HL-60 (cell line): ENCODE data around the gene PLCH2.

Experiments used
- CTCF ChIP-seq: IDR thresholded peaks from one replicate; pipeline ENCODE4 v1.5.1; 2011; ENCODE audit warnings: low read length, control low read depth, inconsistent platforms; ENCODE audit not compliant: insufficient read depth
- POLR2AphosphoS5 ChIP-seq: IDR thresholded peaks from 2 replicates; pipeline ENCODE4 v1.6.1; 2012; ENCODE audit warnings: low read depth
- SPI1 ChIP-seq: IDR thresholded peaks from 2 replicates; pipeline ENCODE4 v1.6.1; 2012; ENCODE audit warnings: low read depth, mild to moderate bottlenecking, borderline replicate concordance
- TF ChIP-seq, protein P1 (sequence below): IDR thresholded peaks from 2 replicates; pipeline ENCODE4 v1.6.1; 2012; ENCODE audit warnings: low read depth; ENCODE audit not compliant: insufficient replicate concordance

DNA sequence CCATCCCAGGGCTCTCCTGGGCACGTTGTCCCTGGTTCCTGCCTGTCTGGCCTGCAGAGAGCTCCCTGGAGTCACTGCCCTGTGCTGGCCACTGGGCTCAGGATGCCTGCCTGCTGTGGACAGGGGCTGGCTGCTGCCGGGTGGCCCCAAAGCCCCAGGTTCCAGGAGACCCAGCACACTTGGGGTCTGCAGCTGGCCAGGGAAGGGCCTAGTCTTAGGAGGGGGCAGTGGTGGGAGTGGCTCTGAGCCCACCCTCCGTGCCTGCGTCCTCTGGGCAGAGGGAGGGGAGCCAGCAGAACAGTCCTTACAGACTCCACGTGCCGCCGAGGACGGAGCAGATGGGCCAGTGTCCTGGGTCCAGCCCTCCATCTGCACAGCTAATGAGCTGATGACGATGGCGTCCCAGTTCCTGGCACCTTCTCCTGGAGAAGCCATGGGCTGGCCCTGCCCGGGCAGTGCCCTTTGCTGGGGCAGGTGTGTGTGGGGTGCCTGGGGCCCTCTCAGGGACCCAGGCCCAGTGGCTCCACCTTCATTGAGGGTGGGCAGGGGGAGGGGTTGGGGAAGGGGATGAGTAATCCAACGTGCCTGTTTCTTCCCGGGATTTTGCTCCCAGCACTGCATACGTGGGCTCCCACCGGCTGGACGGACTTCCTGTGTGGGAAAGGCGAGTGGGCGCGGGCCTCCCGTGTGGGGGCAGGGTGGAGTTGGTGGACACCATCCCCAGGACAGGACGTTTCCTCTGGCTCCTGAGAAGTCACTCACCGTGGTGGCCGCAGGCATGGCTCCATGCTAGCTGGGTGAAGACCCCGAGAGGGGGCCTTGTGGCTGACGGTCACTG, 6.8 kb upstream of the PLCH2 start:
- no peak for TF ChIP-seq CTCF
- TF ChIP-seq, protein P1, sequence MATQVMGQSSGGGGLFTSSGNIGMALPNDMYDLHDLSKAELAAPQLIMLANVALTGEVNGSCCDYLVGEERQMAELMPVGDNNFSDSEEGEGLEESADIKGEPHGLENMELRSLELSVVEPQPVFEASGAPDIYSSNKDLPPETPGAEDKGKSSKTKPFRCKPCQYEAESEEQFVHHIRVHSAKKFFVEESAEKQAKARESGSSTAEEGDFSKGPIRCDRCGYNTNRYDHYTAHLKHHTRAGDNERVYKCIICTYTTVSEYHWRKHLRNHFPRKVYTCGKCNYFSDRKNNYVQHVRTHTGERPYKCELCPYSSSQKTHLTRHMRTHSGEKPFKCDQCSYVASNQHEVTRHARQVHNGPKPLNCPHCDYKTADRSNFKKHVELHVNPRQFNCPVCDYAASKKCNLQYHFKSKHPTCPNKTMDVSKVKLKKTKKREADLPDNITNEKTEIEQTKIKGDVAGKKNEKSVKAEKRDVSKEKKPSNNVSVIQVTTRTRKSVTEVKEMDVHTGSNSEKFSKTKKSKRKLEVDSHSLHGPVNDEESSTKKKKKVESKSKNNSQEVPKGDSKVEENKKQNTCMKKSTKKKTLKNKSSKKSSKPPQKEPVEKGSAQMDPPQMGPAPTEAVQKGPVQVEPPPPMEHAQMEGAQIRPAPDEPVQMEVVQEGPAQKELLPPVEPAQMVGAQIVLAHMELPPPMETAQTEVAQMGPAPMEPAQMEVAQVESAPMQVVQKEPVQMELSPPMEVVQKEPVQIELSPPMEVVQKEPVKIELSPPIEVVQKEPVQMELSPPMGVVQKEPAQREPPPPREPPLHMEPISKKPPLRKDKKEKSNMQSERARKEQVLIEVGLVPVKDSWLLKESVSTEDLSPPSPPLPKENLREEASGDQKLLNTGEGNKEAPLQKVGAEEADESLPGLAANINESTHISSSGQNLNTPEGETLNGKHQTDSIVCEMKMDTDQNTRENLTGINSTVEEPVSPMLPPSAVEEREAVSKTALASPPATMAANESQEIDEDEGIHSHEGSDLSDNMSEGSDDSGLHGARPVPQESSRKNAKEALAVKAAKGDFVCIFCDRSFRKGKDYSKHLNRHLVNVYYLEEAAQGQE = no peak
- no peak for TF ChIP-seq SPI1
- TF ChIP-seq POLR2AphosphoS5 = no peak
